IMR-90 (cell line): ENCODE data around the gene CDH2. TPM values are rescaled to one million over a fixed set of nuclear protein-coding genes. Genes with fewer than 3 reads are reported as not detected.
A peak's percentile ranks its signal among the peaks of the same experiment; 100 is the strongest.

Experiments
- ATAC-seq: fragments of 200-7000 bp; cut with Tn5 transposase; 2 replicates; pipeline ENCODE4 v1.9.1; 2020; ENCODE audit warnings: low read depth, mild to moderate bottlenecking, moderate library complexity
- BruUV-seq: library from RNA; stranded (reverse); fragments of 400-500 nt; replicated peaks from 2 replicates; lab custom pipeline; 2021; lab: Mats Ljungman, UMichigan
- CTCF ChIA-PET: fragments of 300-600 bp; formaldehyde crosslinking; extraction: SDS; loops from one replicate; lab custom pipeline; 2021; ENCODE audit warnings: antibody characterized with exemption; lab: Yijun Ruan, JAX
- POLR2A ChIA-PET: fragments of 300-600 bp; sonication (Branson Sonifier 250); formaldehyde crosslinking; loops from one replicate; lab custom pipeline; 2022; ENCODE audit warnings: antibody characterized with exemption; ENCODE audit not compliant: unreplicated experiment; lab: Charles Lee
- DNase-seq: peaks from one replicate; pipeline ENCODE4 v3.0.0; 2013
- H2AFZ ChIP-seq: replicated peaks from 2 replicates; pipeline ENCODE3; 2013; ENCODE audit warnings: low read length, mild to moderate bottlenecking; ENCODE audit not compliant: poor library complexity
- H2AK5ac ChIP-seq: 2 replicates; pipeline ENCODE4 v1.6.1; 2013; ENCODE audit warnings: low read depth, low read length, inconsistent platforms
- H2AK9ac ChIP-seq: replicated peaks from 2 replicates; pipeline ENCODE3; 2013; ENCODE audit warnings: mild to moderate bottlenecking, low read depth, low read length, moderate library complexity; ENCODE audit not compliant: poor library complexity
- H2BK120ac ChIP-seq: 2 replicates; pipeline ENCODE4 v1.6.1; 2013; ENCODE audit warnings: low read depth, low read length, inconsistent platforms
- H2BK15ac ChIP-seq: 3 replicates; pipeline ENCODE4 v1.6.1; 2013; ENCODE audit warnings: low read depth, low read length, inconsistent platforms
- H2BK20ac ChIP-seq: 2 replicates; pipeline ENCODE4 v1.6.1; 2013; ENCODE audit warnings: low read depth, mild to moderate bottlenecking, inconsistent platforms, low read length, moderate library complexity
- H2BK5ac ChIP-seq: 2 replicates; pipeline ENCODE4 v1.6.1; 2013; ENCODE audit warnings: mild to moderate bottlenecking, low read depth, low read length, inconsistent platforms; ENCODE audit not compliant: poor library complexity, severe bottlenecking
- H3K14ac ChIP-seq: replicated peaks from 2 replicates; pipeline ENCODE4 v1.6.1; 2013; ENCODE audit warnings: low read depth, low read length, inconsistent platforms
- H3K18ac ChIP-seq: 2 replicates; pipeline ENCODE4 v1.6.1; 2013; ENCODE audit warnings: low read depth, low read length, control low read depth
- H3K23ac ChIP-seq: 2 replicates; pipeline ENCODE4 v1.6.1; 2013; ENCODE audit warnings: low read depth, low read length, inconsistent platforms
- H3K27ac ChIP-seq: 2 replicates; pipeline ENCODE4 v1.5.1; 2013; ENCODE audit warnings: mild to moderate bottlenecking, control low read depth, low read length; ENCODE audit not compliant: insufficient read depth
- H3K27me3 ChIP-seq: 2 replicates; pipeline ENCODE4 v1.6.1; 2013; ENCODE audit warnings: low read length; ENCODE audit not compliant: control insufficient read depth, insufficient read depth
- H3K36me3 ChIP-seq: 2 replicates; pipeline ENCODE4 v1.6.1; 2013; ENCODE audit warnings: low read length, mixed read lengths; ENCODE audit not compliant: control insufficient read depth, insufficient read depth
- H3K4ac ChIP-seq: 2 replicates; pipeline ENCODE4 v1.6.1; 2013; ENCODE audit warnings: low read depth, low read length, inconsistent platforms
- H3K4me1 ChIP-seq: 2 replicates; pipeline ENCODE4 v1.6.1; 2013; ENCODE audit warnings: low read length, mixed read lengths; ENCODE audit not compliant: control insufficient read depth, insufficient read depth
- H3K4me2 ChIP-seq: 2 replicates; pipeline ENCODE4 v1.6.1; 2013; ENCODE audit warnings: low read depth, mild to moderate bottlenecking, control low read depth, low read length, moderate library complexity
- H3K4me3 ChIP-seq: 2 replicates; pipeline ENCODE4 v1.5.1; 2013; ENCODE audit warnings: low read depth, mild to moderate bottlenecking, control low read depth, low read length, moderate library complexity; ENCODE audit not compliant: insufficient read depth
- H3K56ac ChIP-seq: 2 replicates; pipeline ENCODE4 v1.6.1; 2013; ENCODE audit warnings: low read length, inconsistent platforms; ENCODE audit not compliant: insufficient read depth; ENCODE audit errors: extremely low read depth
- H3K79me1 ChIP-seq, 2 experiments: 2 replicates each; pipeline ENCODE4 v1.6.1; 2013; ENCODE audit warnings: low read length in 2 of 2, inconsistent platforms in 1 of 2, low read depth in 1 of 2
- H3K9ac ChIP-seq: 2 replicates; pipeline ENCODE4 v1.6.1; 2013; ENCODE audit warnings: low read depth, low read length, control low read depth
- H3K9me1 ChIP-seq: 2 replicates; pipeline ENCODE4 v1.6.1; 2013; ENCODE audit warnings: low read length, inconsistent platforms; ENCODE audit not compliant: insufficient read depth
- H3K9me3 ChIP-seq: 2 replicates; pipeline ENCODE4 v1.6.1; 2013; ENCODE audit warnings: low read length; ENCODE audit not compliant: control insufficient read depth, insufficient read depth
- H4K20me1 ChIP-seq: 2 replicates; pipeline ENCODE4 v1.6.1; 2013; ENCODE audit warnings: low read length, inconsistent platforms; ENCODE audit not compliant: insufficient read depth
- H4K5ac ChIP-seq: 2 replicates; pipeline ENCODE4 v1.6.1; 2013; ENCODE audit warnings: mild to moderate bottlenecking, low read depth, low read length, control low read depth
- H4K8ac ChIP-seq, 2 experiments: 2 replicates each; pipeline ENCODE4 v1.6.1; 2013; ENCODE audit warnings: low read depth in 2 of 2, low read length in 2 of 2, control low read depth in 1 of 2, inconsistent platforms in 1 of 2
- H4K91ac ChIP-seq: 2 replicates; pipeline ENCODE4 v1.6.1; 2013; ENCODE audit warnings: low read depth, low read length, inconsistent platforms; ENCODE audit not compliant: insufficient read depth
- CEBPB ChIP-seq: IDR thresholded peaks from 2 replicates; pipeline ENCODE4 v1.6.1; 2012; ENCODE audit warnings: low read depth, low read length, improper control_type of control experiment
- CTCF ChIP-seq: conservative IDR thresholded peaks from 2 replicates; pipeline ENCODE4 v1.5.1; 2012; ENCODE audit warnings: mild to moderate bottlenecking, low read depth, low read length, improper control_type of control experiment
- MAFK ChIP-seq: IDR thresholded peaks from 2 replicates; pipeline ENCODE4 v1.6.1; 2012; ENCODE audit warnings: low read depth, low read length, improper control_type of control experiment
- MAZ ChIP-seq: IDR thresholded peaks from 2 replicates; pipeline ENCODE4 v1.6.1; 2012; ENCODE audit warnings: low read depth, mild to moderate bottlenecking, low read length, improper control_type of control experiment, moderate library complexity, borderline replicate concordance
- POLR2A ChIP-seq: IDR thresholded peaks from 2 replicates; pipeline ENCODE4 v1.6.1; 2012; ENCODE audit warnings: mild to moderate bottlenecking, low read depth, low read length
- WGBS, 2 experiments: methylation state at CpG; one replicate each; pipeline versions ENCODE4 v1.1.5 to v1.1.7; 2013; ENCODE audit warnings: missing lambda C conversion rate in 2 of 2; ENCODE audit not compliant: insufficient read length in 1 of 2; ENCODE audit errors: extremely low coverage in 2 of 2; 5-methylcytosine and 5-hydroxymethylcytosine counted together
- dilution Hi-C: fragments of 300-500 bp; cut with HindIII; formaldehyde crosslinking; loops from one replicate; pipeline ENCODE4 v1.14.3; 2018; ENCODE audit warnings: low sequenced_read_pairs; ENCODE audit not compliant: unreplicated experiment
- in situ Hi-C: fragments of 300-500 bp; cut with MboI; formaldehyde crosslinking; loops from 3 replicates; pipeline ENCODE4 v1.14.3; 2019; ENCODE audit warnings: low sequenced_read_pairs, inconsistent platforms, mixed read lengths
- intact Hi-C: fragments of 100-400 bp; cut with micrococcal nuclease; formaldehyde crosslinking; loops from 2 replicates; pipeline ENCODE4 v1.10.0; 2022
- polyA plus RNA-seq, 3 experiments: library from polyadenylated mRNA; depleted of rRNA; stranded (reverse); fragments of >200 nt; gene quantifications; 2 replicates each; pipeline ENCODE4 v1.2.3, GENCODE V29; 2012; ENCODE audit warnings: low replicate concordance in 1 of 3
- total RNA-seq: library from RNA; depleted of rRNA; stranded (reverse); fragments of >200 nt; gene quantifications from 2 replicates; pipeline ENCODE4 v1.2.3, GENCODE V29; 2012

The CDH2 gene
- total and polyA plus RNA-seq, 2 of the 4 experiments (the other 2 are of a cell fraction), result 55.6 to 111 TPM

- Histone ChIP-seq H3K23ac (peak overlapping the region; percentile 36), H3K36me3 (no peaks in the 10 kb centered on the region; the same call in 1 of the 2 replicates), H4K91ac (no peak overlapping the region), H3K9me1 (0 out of 2 replicates have a peak, but pooled peaks cover 3% of the 10 kb centered on the region), H3K56ac (no peak overlapping the region), H3K79me1 (peaks cover 19 to 31% of the 10 kb centered on the region in 2 experiments), H3K4me3 (no peak overlapping the region), H3K9me3 (no peaks in the 10 kb centered on the region), H2BK15ac (no peak overlapping the region), H4K8ac (peak overlapping the region in 1 of 2 experiments; percentile 8; a peak in 2 of 4 replicates), H4K20me1 (no peaks in the 10 kb centered on the region), H3K4me2 (peak overlapping the region; percentile 74), H2AK5ac (no peak overlapping the region), H3K9ac (no peak overlapping the region), H2BK20ac (no peak overlapping the region), H3K4ac (no peak overlapping the region), H2AK9ac (no peak overlapping the region), H2AFZ (no peak overlapping the region), H3K18ac (peak overlapping the region; percentile 51; the same call in 1 of the 2 replicates), H3K4me1 (peaks cover 8% of the 10 kb centered on the region; the same call in 1 of the 2 replicates), H3K27ac (no peak overlapping the region), H3K14ac (0 out of 2 replicates have a peak overlapping the region, but pooled peaks have one; percentile 41), H2BK5ac (peak overlapping the region; percentile 18), H3K27me3 (no peaks in the 10 kb centered on the region), H2BK120ac (no peak overlapping the region), H4K5ac (peak overlapping the region; percentile 35; the same call in 1 of the 2 replicates)
- BruUV-seq, result no TSS peak
- ChIA-PET POLR2A (no interaction called here), CTCF (no interaction called here)
- intact Hi-C loops (no loop called here), in situ Hi-C loops (no loop called here), dilution Hi-C loops (no loop called here)
- ATAC-seq, result peak; percentile 82
- WGBS, 2 experiments, result no CpG with 5 or more reads among the region's 9 CpGs
- TF ChIP-seq MAZ, result no peak
- no peak for TF ChIP-seq POLR2A
- no peak for TF ChIP-seq MAFK
- peak; percentile 70 for TF ChIP-seq CEBPB
- TF ChIP-seq CTCF, result no peak
- peak; percentile 68 for DNase-seq
These were observed 90.0 kb downstream of the CDH2 start for GRCh38 chr18:28086670-28087552.
